HG03108 (cell line): ENCODE results near the gene DBNDD2.

ENCODE experiments used
- ATAC-seq: cut with Tn5 transposase; IDR thresholded peaks from one replicate; pipeline ENCODE4 v1.9.1; 2021; ENCODE audit warnings: moderate library complexity; ENCODE audit not compliant: unreplicated experiment

The DBNDD2 gene

GRCh38 chr20:45415822-45416637 lies 7.9 kb downstream of the DBNDD2 start, which contains the start of gene PIGT:
Gene PIGT, plus strand, starts transcription at chr20:45416141. Its CDS starts 16 bp downstream, at chr20:45416157.
- peak; percentile 60 for ATAC-seq

GRCh38 chr20:45416917-45417316 lies 8.8 kb downstream of the DBNDD2 start:
- ATAC-seq, result no peak

- ATAC-seq, result peak; percentile 68
Measured at GRCh38 chr20:45419188-45420091, 11.4 kb downstream of the DBNDD2 start.

DNA sequence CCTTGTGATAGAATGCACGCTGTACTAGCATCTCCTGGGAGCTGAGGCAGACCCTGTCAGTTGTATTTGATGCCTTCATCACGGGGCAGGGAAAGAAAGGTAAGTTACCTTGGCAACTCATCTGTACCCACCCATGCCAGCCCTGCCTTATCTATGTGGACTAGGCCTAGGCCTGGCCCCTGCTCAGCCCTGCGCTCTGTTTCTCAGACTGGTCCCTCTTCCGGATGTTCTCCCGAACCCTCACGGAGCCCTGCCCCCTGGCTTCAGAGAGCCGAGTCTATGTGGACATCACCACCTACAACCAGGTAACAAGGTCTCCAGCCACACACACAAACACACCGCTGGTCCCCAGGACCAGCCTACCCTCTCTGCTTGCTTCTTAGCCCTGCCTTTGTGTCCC lies 12.0 kb downstream of the DBNDD2 start:
- ATAC-seq, result no peak

DNA sequence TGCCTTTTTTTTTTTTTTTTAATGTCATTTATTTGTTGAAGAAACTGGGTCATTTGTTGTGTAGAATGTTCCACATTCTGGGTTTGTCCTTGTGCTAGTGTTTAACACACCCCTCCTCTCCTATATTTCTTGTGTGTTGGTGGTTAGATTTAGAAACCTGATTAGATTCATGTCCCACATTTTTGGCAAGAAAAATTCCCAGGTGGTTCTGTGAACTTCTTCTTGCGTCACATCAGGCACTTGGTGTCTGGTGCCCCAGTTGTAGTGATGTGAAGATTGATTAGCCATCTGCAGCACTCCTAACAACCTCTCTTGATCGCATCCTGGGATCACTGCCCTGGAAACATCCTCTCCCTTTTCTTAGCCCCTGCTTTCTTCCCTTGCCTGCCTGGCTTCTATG lies 15.6 kb downstream of the DBNDD2 start:
- no peak for ATAC-seq

DNA sequence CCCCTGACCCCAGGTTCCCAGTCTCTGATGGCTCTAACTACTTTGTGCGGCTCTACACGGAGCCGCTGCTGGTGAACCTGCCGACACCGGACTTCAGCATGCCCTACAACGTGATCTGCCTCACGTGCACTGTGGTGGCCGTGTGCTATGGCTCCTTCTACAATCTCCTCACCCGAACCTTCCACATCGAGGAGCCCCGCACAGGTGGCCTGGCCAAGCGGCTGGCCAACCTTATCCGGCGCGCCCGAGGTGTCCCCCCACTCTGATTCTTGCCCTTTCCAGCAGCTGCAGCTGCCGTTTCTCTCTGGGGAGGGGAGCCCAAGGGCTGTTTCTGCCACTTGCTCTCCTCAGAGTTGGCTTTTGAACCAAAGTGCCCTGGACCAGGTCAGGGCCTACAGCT lies 17.5 kb downstream of the DBNDD2 start:
- ATAC-seq, result no peak

DNA sequence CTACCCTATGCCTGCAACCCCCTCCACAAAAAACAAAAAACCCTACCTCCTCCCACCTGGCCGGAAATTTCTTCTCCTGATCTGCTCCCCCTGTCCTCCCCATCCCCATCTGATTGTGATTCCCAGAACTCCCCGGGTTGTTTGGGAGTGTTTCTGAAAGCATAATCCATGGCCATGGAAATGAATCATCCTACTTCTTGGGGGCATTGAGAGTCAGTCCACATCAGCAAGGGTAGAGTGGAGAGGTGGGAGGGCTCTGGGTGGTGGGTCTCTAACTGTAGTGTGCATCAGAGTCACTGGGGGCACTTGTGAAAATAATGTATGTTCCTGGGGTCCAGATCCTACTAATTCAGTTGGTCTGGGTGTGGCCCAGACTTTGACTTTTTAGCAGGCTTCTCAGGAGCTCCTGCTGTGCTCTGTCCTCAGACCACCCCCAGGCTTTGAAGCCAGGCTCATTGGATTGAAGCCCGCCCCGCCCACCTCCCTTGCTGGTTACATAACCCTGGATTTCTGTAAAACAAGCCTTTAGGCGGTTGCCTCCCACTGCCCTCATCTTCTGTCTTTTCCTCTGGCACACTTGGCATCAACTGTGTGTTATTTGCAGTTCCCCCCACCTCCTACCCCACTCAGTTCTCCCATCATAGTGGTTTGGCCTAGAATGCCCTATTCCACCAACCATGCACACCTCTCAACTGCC lies 18.4 kb downstream of the DBNDD2 start:
- ATAC-seq, result no peak

GRCh38 chr20:45427236-45428149 lies 19.4 kb downstream of the DBNDD2 start:
- no peak for ATAC-seq

DNA sequence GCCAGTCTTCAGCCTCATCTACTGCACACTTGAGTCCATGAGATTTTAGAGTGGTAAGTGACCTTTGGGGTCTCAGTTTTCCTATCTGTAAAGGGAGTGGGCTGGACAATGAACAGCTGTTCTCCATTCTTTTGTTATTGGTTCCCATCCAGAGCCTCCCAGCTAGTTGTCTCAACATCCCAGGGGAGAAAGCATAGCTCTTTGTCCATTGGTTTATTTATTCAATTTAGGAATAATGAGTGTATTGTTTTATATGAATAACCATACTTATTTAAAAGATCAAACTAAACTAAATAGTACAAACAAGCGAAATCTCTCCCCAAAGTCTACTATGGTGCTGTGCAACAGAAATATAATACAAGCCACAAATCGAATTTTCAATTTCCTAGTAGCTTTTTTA lies 21.5 kb downstream of the DBNDD2 start:
- ATAC-seq, result no peak

- ATAC-seq, result peak; percentile 77
Measured at GRCh38 chr20:45432294-45432693, 24.2 kb downstream of the DBNDD2 start.

GRCh38 chr20:45433316-45433715 lies 25.2 kb downstream of the DBNDD2 start:
- no peak for ATAC-seq

DNA sequence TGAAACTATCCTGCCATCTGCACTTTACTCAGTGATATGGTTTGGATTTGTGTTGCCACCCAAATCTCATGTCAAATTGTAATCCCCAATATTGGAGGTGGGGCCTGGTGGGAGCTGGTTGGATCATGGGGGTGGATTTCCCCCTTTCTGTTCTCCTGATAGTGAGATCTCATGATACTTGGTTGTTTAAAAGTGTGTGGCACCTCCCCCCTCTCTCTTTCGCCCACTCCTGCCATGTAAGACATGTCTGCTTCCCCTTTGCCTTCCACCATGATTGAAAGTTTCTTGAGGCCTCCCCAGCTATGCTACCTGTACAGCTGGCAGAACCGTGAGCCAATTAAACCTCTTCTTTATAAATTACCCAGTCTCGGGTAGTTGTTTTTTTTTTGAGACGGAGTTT lies 25.9 kb downstream of the DBNDD2 start:
- ATAC-seq, result no peak

GRCh38 chr20:45436732-45437485 lies 28.8 kb downstream of the DBNDD2 start:
- peak; percentile 76 for ATAC-seq

GRCh38 chr20:45440424-45440823 lies 32.3 kb downstream of the DBNDD2 start:
- ATAC-seq, result no peak

DNA sequence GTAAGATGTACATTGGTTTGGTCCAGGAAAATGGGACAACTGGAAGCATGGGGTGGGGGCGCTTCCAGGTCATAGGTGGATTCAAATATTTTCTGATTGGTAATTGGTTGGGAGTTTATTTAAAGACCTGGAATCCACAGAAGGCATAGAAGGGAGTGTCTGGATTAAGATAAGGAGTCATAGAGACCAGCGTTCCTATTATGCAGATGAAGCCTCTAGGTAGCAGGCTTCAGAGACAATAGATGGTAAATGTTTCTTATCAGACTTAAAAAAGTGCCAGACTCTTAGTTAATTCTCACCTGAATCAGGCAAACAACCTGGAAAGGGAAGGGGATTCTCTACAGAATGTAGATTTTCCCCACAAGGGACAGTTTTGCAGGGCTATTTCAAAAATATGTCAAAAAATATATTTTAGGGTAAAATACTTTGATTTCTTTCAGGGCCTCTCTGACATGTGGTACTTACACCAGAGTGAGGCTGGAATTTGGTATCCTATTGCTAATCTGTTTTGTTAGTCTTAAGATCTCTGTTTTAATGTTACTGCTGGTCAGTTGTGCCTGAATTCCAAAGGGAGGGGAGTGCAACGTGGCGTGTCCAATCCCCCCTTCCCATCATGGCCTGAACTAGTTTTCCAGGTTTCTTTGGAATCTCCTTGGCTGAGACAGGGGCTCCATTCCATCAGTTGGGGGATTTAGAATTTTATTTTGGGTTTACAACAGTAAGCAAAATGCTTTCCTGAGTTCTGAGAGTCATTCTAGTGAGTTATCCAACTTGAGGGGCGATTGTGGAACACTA lies 33.0 kb downstream of the DBNDD2 start:
- ATAC-seq, result no peak

GRCh38 chr20:45441746-45442145 lies 33.7 kb downstream of the DBNDD2 start:
- no peak for ATAC-seq

- no peak for ATAC-seq
Measured at GRCh38 chr20:45444050-45444449, 36.0 kb downstream of the DBNDD2 start.

DNA sequence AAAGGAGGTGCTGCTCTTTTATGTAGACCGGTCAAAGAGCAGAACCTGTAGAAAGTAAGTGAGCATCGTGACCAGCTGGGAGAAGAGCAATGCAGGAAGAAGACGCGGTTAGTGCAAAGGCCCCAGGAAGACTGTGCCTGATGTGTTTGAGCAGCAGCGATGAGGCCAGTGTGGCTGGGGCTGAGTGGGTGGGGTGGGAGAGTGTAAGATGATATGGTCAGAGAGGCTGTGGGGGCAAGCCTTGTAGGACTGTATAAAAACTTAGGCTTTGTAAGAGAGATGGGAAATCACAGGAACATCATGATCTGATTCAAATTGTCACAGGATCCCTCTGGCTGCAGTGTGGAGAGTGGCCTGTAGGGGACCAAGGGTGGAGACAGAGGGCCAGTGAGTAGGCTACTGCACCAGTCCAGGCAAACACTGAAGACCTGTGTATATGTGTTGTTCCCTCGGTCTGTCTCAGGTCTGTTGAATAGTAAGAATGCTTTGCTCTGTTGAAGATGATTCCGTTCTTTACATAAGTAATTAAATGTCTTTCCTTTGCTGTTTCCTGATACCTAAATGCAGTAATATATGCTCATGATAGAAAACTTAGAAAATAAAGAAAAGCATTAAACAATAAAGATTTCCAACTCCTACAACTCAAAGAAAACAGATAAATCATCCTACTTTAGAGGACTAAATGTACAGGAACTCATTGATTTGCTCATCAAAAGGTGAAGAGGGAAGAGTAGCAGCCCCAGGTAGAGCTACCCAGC lies 37.9 kb downstream of the DBNDD2 start:
- ATAC-seq, result no peak
